K562 (cell line): ENCODE results near the gene TMEM174. TPM values are rescaled to one million over a fixed set of nuclear protein-coding genes. Genes with fewer than 3 reads are reported as not detected.

Experiments
- ARID2 ChIP-seq: fragments of 450-650 bp; IDR thresholded peaks from 2 replicates; pipeline ENCODE4 v1.6.1; 2017; ENCODE audit warnings: antibody characterized with exemption, mild to moderate bottlenecking
- CBFB ChIP-seq: sonication (generic); formaldehyde crosslinking; IDR thresholded peaks from 2 replicates; pipeline ENCODE4 v1.4.0; 2020; ENCODE audit warnings: mild to moderate bottlenecking, missing genetic modification reagents
- GABPB1 ChIP-seq: sonication (generic); formaldehyde crosslinking; IDR thresholded peaks from 2 replicates; pipeline ENCODE4 v1.8.0; 2022; ENCODE audit warnings: mild to moderate bottlenecking, missing genetic modification reagents
- HDAC1 ChIP-seq, 2 experiments: fragments of 450-650 bp; IDR thresholded peaks; 2 replicates each; pipeline ENCODE4 v1.6.1; 2016 to 2017; ENCODE audit warnings: inconsistent platforms in 1 of 2, mild to moderate bottlenecking in 1 of 2, moderate library complexity in 1 of 2
- HNRNPLL ChIP-seq: fragments of 200-400 bp; formaldehyde crosslinking; IDR thresholded peaks from 2 replicates; pipeline ENCODE4 v1.6.1; 2017; ENCODE audit warnings: low read length, low read depth, mild to moderate bottlenecking; ENCODE audit not compliant: poor library complexity, severe bottlenecking
- NR3C1 ChIP-seq: sonication (generic); formaldehyde crosslinking; IDR thresholded peaks from 2 replicates; pipeline ENCODE4 v1.8.1; 2022; ENCODE audit warnings: missing genetic modification reagents
- TAL1 ChIP-seq: fragments of 450-650 bp; IDR thresholded peaks from 2 replicates; pipeline ENCODE4 v1.6.1; 2016; ENCODE audit warnings: mild to moderate bottlenecking
- ZNF707 ChIP-seq: fragments of 250-450 bp; sonication (Bioruptor Pico); conservative IDR thresholded peaks from 2 replicates; pipeline ENCODE4 v1.8.0; 2022; ENCODE audit warnings: inconsistent platforms, mild to moderate bottlenecking, moderate library complexity
- polyA plus RNA-seq, 8 experiments: library from polyadenylated mRNA; depleted of rRNA in 4 of 8; stranded (reverse) in 5 of 8; unstranded in 3 of 8; fragments of >200 nt; fragmentation: Nextera tagmentation in 2 of 8; fragmentation: Illumina TruSeq in 1 of 8; extraction: Ambion mirVana in 2 of 8; extraction: Trizol in 1 of 8; gene quantifications; 2 replicates each; pipeline versions ENCODE4 v1.2.1 to v1.2.3, GENCODE V29; 2011 to 2014; ENCODE audit warnings: inconsistent platforms in 1 of 8, missing spikeins in 1 of 8
- total RNA-seq, 7 experiments: library from RNA; depleted of rRNA in 6 of 7; stranded (reverse); fragments of >200 nt in 6 of 7; fragmentation: Illumina TruSeq in 2 of 7; extraction: Trizol in 2 of 7; gene quantifications; 2 replicates each; pipeline versions ENCODE4 v1.2.1 to v1.2.3, GENCODE V29; 2011 to 2021; ENCODE audit warnings: low replicate concordance in 1 of 7
- TF ChIP-seq, protein P1 (sequence below): sonication (generic); formaldehyde crosslinking; IDR thresholded peaks from 2 replicates; pipeline ENCODE4 v1.8.1; 2023; ENCODE audit warnings: mild to moderate bottlenecking, missing genetic modification reagents
- TF ChIP-seq, protein P2 (sequence below): fragments of 200-800 bp; sonication (Bioruptor generic); IDR thresholded peaks from 2 replicates; pipeline ENCODE4 v1.6.1; 2017; ENCODE audit warnings: missing genetic modification characterization, missing compliant biosample characterization
- TF ChIP-seq, protein P3 (sequence below): sonication (generic); formaldehyde crosslinking; IDR thresholded peaks from 2 replicates; pipeline ENCODE4 v1.9.0; 2022; ENCODE audit warnings: mild to moderate bottlenecking, missing genetic modification reagents
- TF ChIP-seq, protein P4 (sequence below), 2 experiments: IDR thresholded peaks; 2 replicates each; pipeline ENCODE4 v1.6.1; 2011; ENCODE audit warnings: borderline replicate concordance in 1 of 2, control low read depth in 1 of 2, low read depth in 1 of 2, low read length in 1 of 2, mild to moderate bottlenecking in 1 of 2, mixed read lengths in 1 of 2, moderate library complexity in 1 of 2; ENCODE audit not compliant: insufficient read depth in 1 of 2, insufficient read length in 1 of 2, poor library complexity in 1 of 2, severe bottlenecking in 1 of 2; ENCODE audit errors: extremely low read depth in 1 of 2
- TF ChIP-seq, protein P5 (sequence below): fragments of 250-450 bp; sonication (Bioruptor Pico); IDR thresholded peaks from 2 replicates; pipeline ENCODE4 v1.4.0; 2020; ENCODE audit warnings: mild to moderate bottlenecking
- TF ChIP-seq, protein P6 (sequence below): fragments of 450-650 bp; IDR thresholded peaks from 2 replicates; pipeline ENCODE4 v1.6.1; 2016; ENCODE audit warnings: mild to moderate bottlenecking
- TF ChIP-seq, protein P7 (sequence below), 3 experiments: IDR thresholded peaks in 2 of 3; conservative IDR thresholded peaks in 1 of 3; 2 replicates each; pipeline ENCODE4 v1.5.1; 2011 to 2012; ENCODE audit warnings: low read length in 3 of 3, mild to moderate bottlenecking in 3 of 3, control low read depth in 2 of 3, improper control_type of control experiment in 1 of 3, inconsistent platforms in 1 of 3, low read depth in 1 of 3, mixed read lengths in 1 of 3, moderate library complexity in 1 of 3; ENCODE audit not compliant: insufficient read depth in 2 of 3

The TMEM174 gene
- total and polyA plus RNA-seq, 9 of the 15 experiments (the other 6 are each of a cell fraction or from before 2014, with no cell fraction given) = not detected

DNA sequence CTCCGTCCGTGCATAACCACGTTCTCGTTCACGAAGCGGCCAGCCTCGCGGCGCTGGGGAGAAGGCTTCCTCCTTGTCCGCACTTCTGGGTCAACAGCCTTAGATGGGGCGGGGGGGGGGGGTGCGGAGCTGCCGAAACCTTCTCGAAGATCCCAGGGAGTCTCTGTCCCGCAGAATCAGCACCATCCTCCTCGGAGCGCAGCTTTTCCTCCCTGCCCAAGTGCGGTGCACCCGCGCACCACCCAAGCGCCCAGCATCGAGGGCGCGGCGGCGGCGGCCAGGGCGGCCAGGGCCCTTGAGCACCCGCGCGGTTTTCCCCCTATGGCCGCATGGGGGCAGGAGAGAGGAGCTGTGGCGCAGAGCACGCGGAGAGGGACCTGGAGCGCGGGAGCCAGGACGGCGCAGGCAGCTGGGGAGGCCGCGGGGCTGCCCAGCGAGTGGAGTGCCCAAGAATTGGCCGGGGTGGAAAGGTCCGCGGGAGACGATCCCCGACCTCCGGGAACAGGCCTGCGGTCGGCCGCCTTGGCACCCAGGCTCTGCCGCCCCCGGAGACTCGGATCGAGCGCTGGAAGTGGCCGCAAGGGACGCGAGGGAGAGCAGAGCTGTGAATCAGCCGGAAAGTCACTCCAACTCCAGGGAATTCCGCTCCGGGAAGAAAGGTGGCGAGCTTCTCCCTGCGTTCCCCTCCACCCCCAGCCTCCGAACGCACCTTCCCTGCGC is 43.1 kb downstream of the TMEM174 start (continued):
- TF ChIP-seq CBFB = 0 out of 2 replicates have a peak, but pooled peaks have one; percentile 26
- TF ChIP-seq, protein P1, sequence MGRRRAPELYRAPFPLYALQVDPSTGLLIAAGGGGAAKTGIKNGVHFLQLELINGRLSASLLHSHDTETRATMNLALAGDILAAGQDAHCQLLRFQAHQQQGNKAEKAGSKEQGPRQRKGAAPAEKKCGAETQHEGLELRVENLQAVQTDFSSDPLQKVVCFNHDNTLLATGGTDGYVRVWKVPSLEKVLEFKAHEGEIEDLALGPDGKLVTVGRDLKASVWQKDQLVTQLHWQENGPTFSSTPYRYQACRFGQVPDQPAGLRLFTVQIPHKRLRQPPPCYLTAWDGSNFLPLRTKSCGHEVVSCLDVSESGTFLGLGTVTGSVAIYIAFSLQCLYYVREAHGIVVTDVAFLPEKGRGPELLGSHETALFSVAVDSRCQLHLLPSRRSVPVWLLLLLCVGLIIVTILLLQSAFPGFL (CRISPR knock-in tag) = 0 out of 2 replicates have a peak, but pooled peaks have one; percentile 41
- TF ChIP-seq, protein P2, sequence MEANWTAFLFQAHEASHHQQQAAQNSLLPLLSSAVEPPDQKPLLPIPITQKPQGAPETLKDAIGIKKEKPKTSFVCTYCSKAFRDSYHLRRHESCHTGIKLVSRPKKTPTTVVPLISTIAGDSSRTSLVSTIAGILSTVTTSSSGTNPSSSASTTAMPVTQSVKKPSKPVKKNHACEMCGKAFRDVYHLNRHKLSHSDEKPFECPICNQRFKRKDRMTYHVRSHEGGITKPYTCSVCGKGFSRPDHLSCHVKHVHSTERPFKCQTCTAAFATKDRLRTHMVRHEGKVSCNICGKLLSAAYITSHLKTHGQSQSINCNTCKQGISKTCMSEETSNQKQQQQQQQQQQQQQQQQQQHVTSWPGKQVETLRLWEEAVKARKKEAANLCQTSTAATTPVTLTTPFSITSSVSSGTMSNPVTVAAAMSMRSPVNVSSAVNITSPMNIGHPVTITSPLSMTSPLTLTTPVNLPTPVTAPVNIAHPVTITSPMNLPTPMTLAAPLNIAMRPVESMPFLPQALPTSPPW (CRISPR knock-in tag) = 0 out of 2 replicates have a peak, but pooled peaks have one; percentile 23
- TF ChIP-seq, protein P3, sequence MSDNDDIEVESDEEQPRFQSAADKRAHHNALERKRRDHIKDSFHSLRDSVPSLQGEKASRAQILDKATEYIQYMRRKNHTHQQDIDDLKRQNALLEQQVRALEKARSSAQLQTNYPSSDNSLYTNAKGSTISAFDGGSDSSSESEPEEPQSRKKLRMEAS (CRISPR knock-in tag) = peak; percentile 95
- no peak for TF ChIP-seq TAL1
- TF ChIP-seq, protein P4, sequence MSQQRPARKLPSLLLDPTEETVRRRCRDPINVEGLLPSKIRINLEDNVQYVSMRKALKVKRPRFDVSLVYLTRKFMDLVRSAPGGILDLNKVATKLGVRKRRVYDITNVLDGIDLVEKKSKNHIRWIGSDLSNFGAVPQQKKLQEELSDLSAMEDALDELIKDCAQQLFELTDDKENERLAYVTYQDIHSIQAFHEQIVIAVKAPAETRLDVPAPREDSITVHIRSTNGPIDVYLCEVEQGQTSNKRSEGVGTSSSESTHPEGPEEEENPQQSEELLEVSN (IDR thresholded peaks at IDR 0.05; ENCODE audit: borderline replicate concordance in 1 of 2, extremely low read depth in 1 of 2, insufficient read depth in 1 of 2, insufficient read length in 1 of 2, low read depth in 1 of 2, low read length in 1 of 2, poor library complexity in 1 of 2, severe bottlenecking in 1 of 2) = peak; percentile 97 to 99
- peak; percentile 64; the same call in 1 of the 2 replicates for TF ChIP-seq ARID2
- peak; percentile 73; the same call in 1 of the 2 replicates for TF ChIP-seq NR3C1 (CRISPR knock-in tag)
- TF ChIP-seq, protein P5, sequence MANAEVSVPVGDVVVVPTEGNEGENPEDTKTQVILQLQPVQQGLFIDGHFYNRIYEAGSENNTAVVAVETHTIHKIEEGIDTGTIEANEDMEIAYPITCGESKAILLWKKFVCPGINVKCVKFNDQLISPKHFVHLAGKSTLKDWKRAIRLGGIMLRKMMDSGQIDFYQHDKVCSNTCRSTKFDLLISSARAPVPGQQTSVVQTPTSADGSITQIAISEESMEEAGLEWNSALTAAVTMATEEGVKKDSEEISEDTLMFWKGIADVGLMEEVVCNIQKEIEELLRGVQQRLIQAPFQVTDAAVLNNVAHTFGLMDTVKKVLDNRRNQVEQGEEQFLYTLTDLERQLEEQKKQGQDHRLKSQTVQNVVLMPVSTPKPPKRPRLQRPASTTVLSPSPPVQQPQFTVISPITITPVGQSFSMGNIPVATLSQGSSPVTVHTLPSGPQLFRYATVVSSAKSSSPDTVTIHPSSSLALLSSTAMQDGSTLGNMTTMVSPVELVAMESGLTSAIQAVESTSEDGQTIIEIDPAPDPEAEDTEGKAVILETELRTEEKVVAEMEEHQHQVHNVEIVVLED (CRISPR knock-in tag) = no peak
- TF ChIP-seq HDAC1 (IDR thresholded peaks at IDR 0.05) = 0 out of 4 replicates have a peak, but pooled peaks of 1 of the 2 experiments have one; percentile 28
- TF ChIP-seq, protein P6, sequence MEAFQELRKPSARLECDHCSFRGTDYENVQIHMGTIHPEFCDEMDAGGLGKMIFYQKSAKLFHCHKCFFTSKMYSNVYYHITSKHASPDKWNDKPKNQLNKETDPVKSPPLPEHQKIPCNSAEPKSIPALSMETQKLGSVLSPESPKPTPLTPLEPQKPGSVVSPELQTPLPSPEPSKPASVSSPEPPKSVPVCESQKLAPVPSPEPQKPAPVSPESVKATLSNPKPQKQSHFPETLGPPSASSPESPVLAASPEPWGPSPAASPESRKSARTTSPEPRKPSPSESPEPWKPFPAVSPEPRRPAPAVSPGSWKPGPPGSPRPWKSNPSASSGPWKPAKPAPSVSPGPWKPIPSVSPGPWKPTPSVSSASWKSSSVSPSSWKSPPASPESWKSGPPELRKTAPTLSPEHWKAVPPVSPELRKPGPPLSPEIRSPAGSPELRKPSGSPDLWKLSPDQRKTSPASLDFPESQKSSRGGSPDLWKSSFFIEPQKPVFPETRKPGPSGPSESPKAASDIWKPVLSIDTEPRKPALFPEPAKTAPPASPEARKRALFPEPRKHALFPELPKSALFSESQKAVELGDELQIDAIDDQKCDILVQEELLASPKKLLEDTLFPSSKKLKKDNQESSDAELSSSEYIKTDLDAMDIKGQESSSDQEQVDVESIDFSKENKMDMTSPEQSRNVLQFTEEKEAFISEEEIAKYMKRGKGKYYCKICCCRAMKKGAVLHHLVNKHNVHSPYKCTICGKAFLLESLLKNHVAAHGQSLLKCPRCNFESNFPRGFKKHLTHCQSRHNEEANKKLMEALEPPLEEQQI = no peak
- no peak for TF ChIP-seq ZNF707 (CRISPR knock-in tag)
- peak; percentile 29 for TF ChIP-seq HNRNPLL
- TF ChIP-seq GABPB1 (CRISPR knock-in tag) = 0 out of 2 replicates have a peak, but pooled peaks have one; percentile 41
- TF ChIP-seq, protein P7, sequence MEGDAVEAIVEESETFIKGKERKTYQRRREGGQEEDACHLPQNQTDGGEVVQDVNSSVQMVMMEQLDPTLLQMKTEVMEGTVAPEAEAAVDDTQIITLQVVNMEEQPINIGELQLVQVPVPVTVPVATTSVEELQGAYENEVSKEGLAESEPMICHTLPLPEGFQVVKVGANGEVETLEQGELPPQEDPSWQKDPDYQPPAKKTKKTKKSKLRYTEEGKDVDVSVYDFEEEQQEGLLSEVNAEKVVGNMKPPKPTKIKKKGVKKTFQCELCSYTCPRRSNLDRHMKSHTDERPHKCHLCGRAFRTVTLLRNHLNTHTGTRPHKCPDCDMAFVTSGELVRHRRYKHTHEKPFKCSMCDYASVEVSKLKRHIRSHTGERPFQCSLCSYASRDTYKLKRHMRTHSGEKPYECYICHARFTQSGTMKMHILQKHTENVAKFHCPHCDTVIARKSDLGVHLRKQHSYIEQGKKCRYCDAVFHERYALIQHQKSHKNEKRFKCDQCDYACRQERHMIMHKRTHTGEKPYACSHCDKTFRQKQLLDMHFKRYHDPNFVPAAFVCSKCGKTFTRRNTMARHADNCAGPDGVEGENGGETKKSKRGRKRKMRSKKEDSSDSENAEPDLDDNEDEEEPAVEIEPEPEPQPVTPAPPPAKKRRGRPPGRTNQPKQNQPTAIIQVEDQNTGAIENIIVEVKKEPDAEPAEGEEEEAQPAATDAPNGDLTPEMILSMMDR (IDR thresholded peaks at IDR 0.05 in 2 of 3, conservative IDR thresholded peaks at IDR 0.05 in 1 of 3; ENCODE audit: insufficient read depth in 2 of 3, low read depth in 1 of 3, low read length in 3 of 3) = peak; percentile 73 to 88 (median 73)
